ENCODE data around the gene SYT5. TPM values are rescaled to one million over a fixed set of nuclear protein-coding genes. Genes with fewer than 3 reads are reported as not detected.

The SYT5 gene
- polyA plus RNA-seq, 3 donors: not detected

DNA sequence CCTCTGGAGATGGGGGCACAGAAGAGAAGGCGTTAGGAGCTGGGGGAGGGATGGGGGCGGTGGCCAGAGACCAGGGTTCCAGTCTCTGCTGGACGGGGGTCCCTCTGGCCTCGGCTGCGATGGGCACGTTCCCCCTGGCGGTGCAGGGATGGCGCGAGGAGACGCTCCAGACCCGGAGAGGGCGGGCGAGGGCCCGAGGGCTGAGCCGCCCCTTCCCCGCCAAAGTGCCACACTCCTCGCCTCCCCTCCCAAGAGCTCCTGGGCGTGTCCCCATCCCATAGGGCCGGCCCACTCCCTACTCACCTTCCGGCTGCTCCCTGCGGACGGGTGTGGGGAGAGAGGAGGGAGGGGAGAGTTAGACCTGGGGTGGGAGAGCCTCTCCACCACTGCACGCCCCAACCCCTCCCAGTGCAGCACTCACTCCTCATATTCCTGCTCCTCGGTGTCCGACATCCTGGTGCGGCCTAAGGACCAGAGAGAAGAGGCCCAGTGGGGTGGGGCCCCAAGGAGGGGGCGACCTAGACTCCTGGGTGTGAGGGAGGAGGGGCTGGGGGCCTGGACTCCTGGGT, 33.3 kb downstream of the SYT5 start:
- Histone ChIP-seq H3K9me3 (replicated peaks in 1 of 2; ENCODE audit: control insufficient read depth in 1 of 2, insufficient read depth in 1 of 2, low read length in 2 of 2) (peaks cover 5 to 6% of the 10 kb centered on the region in 2 donors), H3K9ac (ENCODE audit: insufficient read depth, low read length, poor library complexity, severe bottlenecking) (no peak overlapping the region), H3K27me3 (ENCODE audit: control insufficient read depth in 2 of 2, insufficient read depth in 2 of 2, low read length in 2 of 2) (peaks cover 10 to 52% of the 10 kb centered on the region in 2 donors), H3K27ac (ENCODE audit: low read depth in 1 of 2, low read length in 2 of 2) (no peak overlapping the region), H3K79me2 (ENCODE audit: insufficient read depth, low read length) (no peaks in the 10 kb centered on the region), H3K4me1 (ENCODE audit: control insufficient read depth in 1 of 2, insufficient read depth in 2 of 2, low read length in 2 of 2) (peaks cover 25 to 30% of the 10 kb centered on the region in 2 donors), H4K20me1 (ENCODE audit: insufficient read depth, low read length) (no peaks in the 10 kb centered on the region), H3K36me3 (replicated peaks in 1 of 2; ENCODE audit: control insufficient read depth in 1 of 2, insufficient read depth in 2 of 2, low read length in 2 of 2) (no peaks in the 10 kb centered on the region), H3K4me2 (replicated peaks; ENCODE audit: extremely low read depth, low read length, poor library complexity, severe bottlenecking) (peak overlapping the region; percentile 63), H3K4me3 (replicated peaks in 1 of 3; ENCODE audit: low read depth in 2 of 3, low read length in 3 of 3) (peak overlapping the region in 1 of 3 experiments; percentile 62), H2AFZ (ENCODE audit: insufficient read depth, low read depth, low read length, poor library complexity, severe bottlenecking) (peak overlapping the region; percentile 53)
- Mint-ChIP-seq H3K9me3 (peaks cover 5 to 20% (median 13%) of the 10 kb centered on the region in 7 donors), H3K36me3 (no peaks in the 10 kb centered on the region), H3K27ac (no peak overlapping the region), H3K4me1 (peaks cover 26% of the 10 kb centered on the region), H3K4me3 (peak overlapping the region in 1 of 2 donors; percentile 71), H3K27me3 (ENCODE audit: low read depth in 3 of 3) (peaks cover 57 to 76% (median 70%) of the 10 kb centered on the region in 3 donors)
- intact Hi-C loops (cut with micrococcal nuclease): loop anchor here in 1 of 2 donors (10.0 kb wide), 2 partner anchors 278 to 308 kb away; no protein-coding TSS in a partner anchor
- TF ChIP-seq, protein P1, sequence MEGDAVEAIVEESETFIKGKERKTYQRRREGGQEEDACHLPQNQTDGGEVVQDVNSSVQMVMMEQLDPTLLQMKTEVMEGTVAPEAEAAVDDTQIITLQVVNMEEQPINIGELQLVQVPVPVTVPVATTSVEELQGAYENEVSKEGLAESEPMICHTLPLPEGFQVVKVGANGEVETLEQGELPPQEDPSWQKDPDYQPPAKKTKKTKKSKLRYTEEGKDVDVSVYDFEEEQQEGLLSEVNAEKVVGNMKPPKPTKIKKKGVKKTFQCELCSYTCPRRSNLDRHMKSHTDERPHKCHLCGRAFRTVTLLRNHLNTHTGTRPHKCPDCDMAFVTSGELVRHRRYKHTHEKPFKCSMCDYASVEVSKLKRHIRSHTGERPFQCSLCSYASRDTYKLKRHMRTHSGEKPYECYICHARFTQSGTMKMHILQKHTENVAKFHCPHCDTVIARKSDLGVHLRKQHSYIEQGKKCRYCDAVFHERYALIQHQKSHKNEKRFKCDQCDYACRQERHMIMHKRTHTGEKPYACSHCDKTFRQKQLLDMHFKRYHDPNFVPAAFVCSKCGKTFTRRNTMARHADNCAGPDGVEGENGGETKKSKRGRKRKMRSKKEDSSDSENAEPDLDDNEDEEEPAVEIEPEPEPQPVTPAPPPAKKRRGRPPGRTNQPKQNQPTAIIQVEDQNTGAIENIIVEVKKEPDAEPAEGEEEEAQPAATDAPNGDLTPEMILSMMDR (IDR thresholded peaks at IDR 0.05): no peak
- 8% methylated on average over 13 of the region's 27 CpGs for WGBS (ENCODE audit: insufficient coverage)
- no peak for DNase-seq

DNA sequence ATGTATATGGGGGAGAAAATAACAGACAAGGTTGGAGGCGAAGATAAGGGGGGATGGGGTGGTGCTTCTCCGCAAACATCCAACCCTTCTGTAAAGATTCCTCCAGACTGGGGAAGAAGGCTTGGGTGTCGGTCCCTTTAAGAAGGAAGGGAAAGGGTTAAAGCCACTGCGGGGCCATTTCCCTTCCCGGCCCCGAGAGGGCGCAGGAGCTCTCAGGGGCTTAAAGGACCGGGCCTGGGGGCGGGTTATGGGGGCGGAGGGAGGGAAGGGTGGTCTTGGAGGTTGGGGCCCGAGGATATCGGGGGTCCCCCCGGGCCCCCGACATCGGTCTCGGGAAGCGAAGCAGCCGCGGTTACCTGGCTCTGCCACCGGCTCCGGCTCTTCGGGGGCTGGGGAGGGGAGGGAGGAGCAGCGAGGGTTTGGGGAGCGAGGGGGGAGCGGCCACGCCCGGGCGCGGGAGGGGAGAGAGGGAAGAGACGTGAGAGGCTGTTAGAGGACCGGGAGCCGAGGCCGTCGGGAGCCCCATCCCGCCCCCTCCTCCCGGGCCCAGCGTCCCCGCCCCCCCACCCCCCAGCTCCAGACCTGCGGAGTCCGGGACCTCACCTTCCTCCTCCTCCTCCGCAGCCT, 33.9 kb downstream of the SYT5 start:
- Histone ChIP-seq H3K9me3 (replicated peaks in 1 of 2; ENCODE audit: control insufficient read depth in 1 of 2, insufficient read depth in 1 of 2, low read length in 2 of 2) (peaks cover 0 to under 1% of the 10 kb centered on the region in 2 donors), H3K4me2 (replicated peaks; ENCODE audit: extremely low read depth, low read length, poor library complexity, severe bottlenecking) (peak overlapping the region; percentile 63), H3K4me1 (ENCODE audit: control insufficient read depth in 1 of 2, insufficient read depth in 2 of 2, low read length in 2 of 2) (peaks cover 25 to 30% of the 10 kb centered on the region in 2 donors), H2AFZ (ENCODE audit: insufficient read depth, low read depth, low read length, poor library complexity, severe bottlenecking) (peak overlapping the region; percentile 53), H3K36me3 (replicated peaks in 1 of 2; ENCODE audit: control insufficient read depth in 1 of 2, insufficient read depth in 2 of 2, low read length in 2 of 2) (no peaks in the 10 kb centered on the region), H3K79me2 (ENCODE audit: insufficient read depth, low read length) (no peaks in the 10 kb centered on the region), H3K27me3 (ENCODE audit: control insufficient read depth in 2 of 2, insufficient read depth in 2 of 2, low read length in 2 of 2) (peaks cover 10 to 55% of the 10 kb centered on the region in 2 donors), H3K4me3 (replicated peaks in 1 of 3; ENCODE audit: low read depth in 2 of 3, low read length in 3 of 3) (peak overlapping the region; percentile 1 to 62 (median 11)), H4K20me1 (ENCODE audit: insufficient read depth, low read length) (no peaks in the 10 kb centered on the region), H3K9ac (ENCODE audit: insufficient read depth, low read length, poor library complexity, severe bottlenecking) (no peak overlapping the region), H3K27ac (ENCODE audit: low read depth in 1 of 2, low read length in 2 of 2) (no peak overlapping the region)
- TF ChIP-seq, protein P1 (IDR thresholded peaks at IDR 0.05): peak; percentile 54
- intact Hi-C loops (cut with micrococcal nuclease): loop anchor here in 1 of 2 donors (10.0 kb wide), 2 partner anchors 279 to 309 kb away; no protein-coding TSS in a partner anchor
- under 1% methylated on average over 17 of the region's 41 CpGs for WGBS (ENCODE audit: insufficient coverage)
- Mint-ChIP-seq H3K27ac (no peak overlapping the region), H3K36me3 (no peaks in the 10 kb centered on the region), H3K9me3 (peaks cover 3 to 14% (median 9%) of the 10 kb centered on the region in 7 donors), H3K4me1 (peaks cover 26% of the 10 kb centered on the region), H3K4me3 (peak overlapping the region; percentile 31 to 57), H3K27me3 (ENCODE audit: low read depth in 3 of 3) (peaks cover 63 to 82% (median 76%) of the 10 kb centered on the region in 3 donors)
- no peak for DNase-seq
